DMS53 (cell line): ENCODE results near the gene C19orf47.

Experiments
- DNase-seq: peaks from one replicate; lab custom pipeline; 2025; lab: John Stamatoyannopoulos, UW

The C19orf47 gene

GRCh38 chr19:40348125-40348913 lies at the start of gene C19orf47, which contains the start of gene PLD3:
C19orf47 (minus strand) TSS chr19:40348397; CDS start chr19:40341857, 6,540 bp downstream.
PLD3 (plus strand) TSS chr19:40348695; CDS start chr19:40366484, 17,789 bp downstream.
- peak; percentile 100 for DNase-seq

DNA sequence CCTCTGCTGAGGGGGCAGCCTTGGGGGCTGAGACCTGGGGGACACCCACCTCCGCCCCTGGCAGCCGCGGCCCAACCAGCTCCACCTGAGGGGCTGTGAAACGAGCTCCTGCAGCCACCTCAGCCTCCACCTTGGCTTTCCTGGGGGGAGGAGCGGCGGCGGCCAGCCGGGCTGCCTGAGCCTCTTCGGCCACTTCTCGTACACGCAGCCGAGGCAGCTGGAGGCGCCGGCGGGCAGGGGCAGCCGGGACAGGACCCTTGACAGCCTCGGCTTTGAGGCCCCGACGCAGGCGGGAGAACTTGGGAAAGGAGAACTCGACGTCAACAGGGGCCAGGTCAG lies 49.3 kb upstream of the C19orf47 start:
- no peak for DNase-seq

GRCh38 chr19:40396886-40397567 lies 48.8 kb upstream of the C19orf47 start:
- DNase-seq: no peak

- DNase-seq: no peak
Measured at GRCh38 chr19:40395956-40396355, 47.8 kb upstream of the C19orf47 start.

DNA sequence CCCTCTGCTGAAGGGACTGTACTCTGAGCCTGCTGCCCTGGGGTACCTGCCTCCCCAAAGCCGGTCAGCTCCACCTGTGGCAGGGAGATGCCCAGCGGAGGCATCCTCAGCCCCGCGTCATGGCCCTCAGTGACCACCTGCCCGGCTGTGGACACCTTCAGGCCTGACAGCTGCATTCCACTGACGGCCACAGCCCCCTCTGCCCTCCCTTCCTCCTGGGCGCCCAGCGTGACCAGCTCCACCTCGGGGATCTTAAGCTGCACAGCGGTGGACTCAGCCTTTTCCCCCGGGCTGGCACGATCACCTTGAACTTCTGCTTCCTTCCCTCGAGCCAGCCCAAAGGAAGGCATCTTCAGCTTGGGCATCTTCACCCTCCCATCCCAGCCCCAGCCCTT lies 46.6 kb upstream of the C19orf47 start:
- no peak for DNase-seq

DNA sequence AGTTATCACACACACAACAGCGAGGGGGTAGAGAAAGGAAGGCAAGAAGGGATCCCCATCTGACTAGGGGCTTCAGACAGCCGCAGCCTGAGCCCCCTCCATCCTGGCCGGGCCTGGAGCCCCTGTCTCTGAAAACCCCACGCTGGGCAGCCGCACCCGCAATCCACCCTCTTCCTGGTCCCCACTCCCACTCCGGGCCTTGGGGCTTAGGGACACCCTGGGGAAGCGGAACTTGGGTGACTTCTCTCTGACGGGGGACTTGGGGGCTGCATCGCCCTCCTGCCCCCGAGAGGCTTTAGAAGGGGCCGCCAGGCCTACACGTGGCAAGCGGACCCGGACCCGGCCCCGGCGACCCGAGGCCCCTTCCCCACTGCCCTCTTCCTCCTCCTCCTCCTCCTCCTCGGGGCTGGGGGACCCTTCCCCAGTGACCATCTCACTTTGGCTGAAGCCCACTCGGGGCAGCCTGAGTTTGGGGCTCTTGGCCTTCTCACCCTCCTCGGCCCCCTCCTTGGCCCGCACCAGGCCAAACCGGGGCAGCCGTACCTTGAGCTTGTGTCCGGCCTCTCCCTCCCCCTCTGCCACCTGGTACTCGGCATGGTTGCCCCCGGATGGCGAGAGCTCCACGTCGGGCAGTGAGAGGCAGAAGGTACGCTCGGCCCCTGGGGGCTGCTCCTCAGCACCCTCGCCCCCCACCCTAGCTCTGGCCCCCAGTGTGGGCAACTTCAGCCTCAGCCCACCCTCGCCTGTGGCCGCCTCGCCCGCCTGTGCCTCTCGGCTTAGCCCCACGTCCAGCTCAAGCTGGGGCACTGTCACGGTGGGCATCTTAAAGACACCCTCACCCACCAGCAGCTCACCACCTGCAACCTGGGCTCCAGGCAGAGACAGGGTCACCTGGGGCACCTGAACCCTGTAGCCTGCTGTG lies 46.0 kb upstream of the C19orf47 start:
- DNase-seq: no peak

GRCh38 chr19:40392894-40393517 lies 44.8 kb upstream of the C19orf47 start:
- peak; percentile 91 for DNase-seq

GRCh38 chr19:40392123-40392522 lies 43.9 kb upstream of the C19orf47 start:
- no peak for DNase-seq

DNA sequence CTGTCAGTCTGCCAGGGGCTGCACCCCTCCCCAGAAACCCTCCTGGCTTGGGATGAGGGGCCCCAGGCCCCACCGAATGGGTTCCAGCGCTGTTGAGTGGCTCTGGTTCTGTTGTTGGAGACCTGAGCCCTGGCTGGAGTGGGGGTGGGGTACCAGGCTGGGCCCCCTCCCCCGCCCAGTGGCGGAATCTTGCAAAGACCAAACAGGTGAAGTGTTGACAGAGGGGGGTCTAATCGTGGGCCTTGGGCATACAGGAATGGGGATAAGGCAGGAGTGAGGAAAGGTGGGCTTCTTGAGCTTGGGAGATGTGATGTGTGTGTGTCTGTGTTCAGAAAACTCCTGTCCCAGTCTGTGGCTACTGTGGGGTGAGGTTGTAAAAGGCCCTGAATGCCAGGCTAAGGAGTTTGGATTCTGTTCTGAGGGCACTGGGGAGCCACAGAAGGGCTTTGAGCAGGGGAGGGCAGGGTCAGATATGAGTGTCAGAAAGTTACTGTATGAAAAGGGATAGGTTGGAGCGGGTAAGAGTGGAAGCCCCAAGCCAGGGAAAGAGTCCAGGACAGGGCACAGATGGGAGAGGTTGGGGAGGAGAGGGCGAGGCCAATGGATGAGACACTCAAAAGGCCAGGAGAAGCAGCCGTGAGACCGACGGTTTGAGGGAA lies 42.0 kb upstream of the C19orf47 start, which contains the start of gene HIPK4:
Gene HIPK4, minus strand, starts transcription at position 98 of the 659 bp plus-strand sequence. CDS start 279 bp downstream, outside the sequence.
- no peak for DNase-seq

GRCh38 chr19:40389404-40390083 lies 41.3 kb upstream of the C19orf47 start:
- no peak for DNase-seq

- DNase-seq: no peak
Measured at GRCh38 chr19:40388481-40388880, 40.3 kb upstream of the C19orf47 start.

DNA sequence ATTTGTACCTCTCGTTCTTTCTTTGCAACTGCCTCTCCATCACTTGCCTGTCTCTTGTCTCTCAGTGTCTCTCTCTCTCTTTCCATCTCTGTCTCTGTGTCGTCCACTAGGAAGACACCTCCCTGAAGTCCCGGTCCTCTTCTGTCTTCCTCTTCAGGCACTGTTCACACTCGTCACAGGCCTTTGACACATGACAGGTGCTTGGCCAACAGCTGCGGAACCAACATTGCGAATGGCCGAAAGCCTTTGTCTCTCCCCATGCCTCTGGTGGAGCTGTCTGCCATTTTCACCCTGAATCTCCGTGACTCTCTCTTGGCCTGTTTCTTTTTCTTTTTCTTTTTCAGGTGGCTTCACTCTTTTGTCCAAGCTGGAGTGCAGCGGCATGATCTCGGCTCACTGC lies 39.0 kb upstream of the C19orf47 start:
- DNase-seq: no peak

DNA sequence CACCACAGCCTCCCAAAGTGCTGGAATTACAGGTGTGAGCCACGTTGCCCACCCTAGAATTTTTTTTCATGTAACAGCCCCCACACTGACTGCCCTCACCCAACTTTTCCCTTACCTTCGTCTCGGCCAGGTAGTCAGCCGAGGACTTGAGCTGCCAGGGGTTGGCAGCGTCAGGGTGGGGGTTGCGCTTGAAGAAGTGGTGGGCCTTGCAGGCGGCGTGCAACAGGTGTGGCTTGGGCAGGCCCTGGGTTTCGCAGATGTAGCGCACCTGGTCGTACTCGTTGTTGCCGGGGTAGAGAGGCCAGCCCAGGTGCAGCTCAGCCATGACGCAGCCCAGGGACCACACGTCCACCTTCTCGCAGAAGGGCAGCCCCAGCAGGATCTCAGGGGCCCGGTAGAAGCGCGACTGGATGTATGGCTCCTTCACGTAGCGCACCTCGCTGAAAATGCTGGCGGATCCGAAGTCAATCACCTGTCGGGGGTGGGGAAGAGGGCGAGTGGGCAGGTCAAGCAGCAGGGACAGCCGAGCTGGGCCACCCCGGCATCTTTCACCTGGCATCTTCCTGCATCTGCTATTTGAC lies 35.6 kb upstream of the C19orf47 start:
- peak; percentile 16 for DNase-seq

DNA sequence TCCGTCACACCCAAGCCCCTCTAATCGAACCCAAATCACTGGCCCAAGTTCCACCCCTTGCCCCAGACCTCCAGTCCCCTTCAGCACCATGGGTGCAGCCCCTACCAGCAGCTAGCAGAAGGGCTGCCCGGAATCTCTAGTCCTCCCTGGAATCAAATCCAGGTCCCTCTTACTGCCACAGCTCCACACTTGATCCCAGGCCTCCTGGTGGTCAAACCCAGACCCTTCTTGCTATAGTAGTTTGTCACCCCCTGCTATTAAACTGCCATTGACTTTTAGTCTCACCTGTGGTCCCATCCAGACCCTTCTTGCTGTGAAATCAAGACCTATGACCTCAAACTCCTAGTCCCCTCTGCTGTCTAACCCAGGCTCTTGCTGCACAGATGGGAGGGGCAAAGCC lies 33.1 kb upstream of the C19orf47 start:
- DNase-seq: no peak

DNA sequence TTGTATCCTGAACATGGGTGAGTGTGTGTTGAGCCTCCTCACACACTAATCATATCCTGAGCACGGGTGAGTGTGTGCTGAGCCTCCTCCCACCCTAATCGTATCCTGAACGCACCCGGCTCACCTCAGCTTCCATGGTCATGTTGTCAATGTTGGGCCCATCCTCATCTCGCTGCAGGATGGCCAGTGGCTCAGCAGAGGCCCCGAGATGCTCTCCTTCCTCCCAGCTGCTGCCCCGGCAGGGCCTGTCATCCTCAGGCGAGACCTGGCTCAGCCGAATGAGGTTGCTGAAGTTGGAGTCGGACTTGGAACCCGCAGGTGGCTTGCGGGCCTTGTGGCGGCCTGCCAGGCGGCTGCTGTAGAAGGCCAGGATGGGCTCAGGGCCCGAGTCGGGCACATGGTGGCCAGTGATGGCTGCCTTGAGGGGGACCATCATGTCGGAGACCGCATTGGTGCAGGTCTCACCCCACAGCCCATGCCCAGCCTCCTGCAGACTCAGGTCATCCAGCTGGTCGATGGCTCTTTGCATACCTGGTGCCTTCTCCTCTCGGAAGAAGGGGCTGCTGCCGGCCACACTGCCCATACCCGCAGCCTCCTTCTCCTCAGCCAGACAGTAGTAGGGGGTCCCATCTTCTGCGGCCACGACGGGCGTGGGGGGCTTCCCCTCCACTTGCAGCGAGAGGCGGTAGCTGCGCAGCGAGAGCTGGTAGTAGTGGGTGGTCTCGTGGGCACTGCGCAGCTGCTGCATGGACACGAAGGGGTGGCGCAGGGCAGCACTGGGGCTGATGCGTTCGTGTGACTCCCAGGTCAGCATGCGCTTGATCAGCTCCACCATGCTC lies 32.2 kb upstream of the C19orf47 start:
- DNase-seq: peak; percentile 15

DNA sequence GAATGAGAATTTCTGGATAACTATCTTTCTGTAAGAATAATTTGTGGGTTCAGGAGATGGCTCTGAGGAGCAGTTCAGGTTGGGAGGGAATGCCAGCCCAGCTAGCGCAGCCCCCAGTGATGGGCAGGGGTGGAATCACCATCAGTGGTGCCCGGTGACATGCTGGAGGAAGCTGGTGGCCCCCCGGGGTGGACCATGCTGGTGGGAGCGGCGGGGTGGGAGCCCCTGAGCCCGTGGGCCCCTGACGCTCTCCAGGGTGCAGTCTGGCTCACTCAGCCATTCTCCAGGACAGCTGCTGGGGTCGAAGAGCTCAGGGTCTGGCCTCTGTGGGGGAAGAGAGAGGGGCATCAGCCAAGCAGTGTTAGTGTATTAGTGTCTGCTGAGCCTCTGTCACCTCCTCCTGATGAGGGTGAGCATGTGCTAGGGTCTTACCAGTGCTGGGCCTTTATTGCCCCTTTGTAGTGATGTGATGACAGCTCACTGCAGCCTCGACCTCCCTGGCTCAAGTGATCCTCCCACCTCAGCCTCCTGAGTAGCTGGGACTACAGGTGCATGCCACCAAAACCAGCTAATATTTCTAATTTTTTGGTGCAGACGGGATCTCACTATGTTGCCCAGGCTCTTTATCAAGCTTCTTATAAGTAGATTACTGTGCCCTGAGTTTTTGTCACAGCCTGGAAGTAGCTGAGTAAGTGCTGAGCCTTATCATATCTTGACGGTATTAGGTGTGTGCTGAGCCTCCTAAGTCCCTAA lies 31.4 kb upstream of the C19orf47 start:
- DNase-seq: no peak

DNA sequence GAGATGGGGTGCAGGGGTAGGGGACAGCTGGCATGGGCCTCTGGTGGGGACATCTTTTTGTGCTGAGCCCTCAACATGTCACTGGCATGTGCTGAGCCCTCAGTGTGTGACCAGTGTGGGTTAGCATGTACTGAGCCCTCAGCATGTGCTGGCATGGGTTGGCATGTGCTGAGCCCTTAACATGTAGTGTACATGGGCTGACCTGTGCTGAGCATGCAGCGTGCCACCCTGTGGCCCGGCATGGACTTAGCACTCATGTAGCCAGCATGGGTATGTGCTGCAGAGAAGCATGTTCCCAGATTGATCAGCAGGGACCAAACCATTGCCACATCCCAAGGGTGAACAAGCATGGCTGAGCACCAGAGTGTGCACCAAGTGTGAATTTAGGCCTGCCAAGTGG lies 30.3 kb upstream of the C19orf47 start:
- DNase-seq: no peak

DNA sequence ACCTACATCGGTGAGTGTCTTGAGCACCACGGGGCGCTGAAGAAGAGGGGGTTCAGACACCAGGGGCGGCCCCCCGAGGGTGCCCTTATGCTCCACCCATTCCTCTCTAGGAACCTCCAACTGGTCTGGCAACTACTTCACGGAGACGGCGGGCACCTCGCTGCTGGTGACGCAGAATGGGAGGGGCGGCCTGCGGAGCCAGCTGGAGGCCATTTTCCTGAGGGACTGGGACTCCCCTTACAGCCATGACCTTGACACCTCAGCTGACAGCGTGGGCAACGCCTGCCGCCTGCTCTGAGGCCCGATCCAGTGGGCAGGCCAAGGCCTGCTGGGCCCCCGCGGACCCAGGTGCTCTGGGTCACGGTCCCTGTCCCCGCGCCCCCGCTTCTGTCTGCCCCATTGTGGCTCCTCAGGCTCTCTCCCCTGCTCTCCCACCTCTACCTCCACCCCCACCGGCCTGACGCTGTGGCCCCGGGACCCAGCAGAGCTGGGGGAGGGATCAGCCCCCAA lies 29.7 kb upstream of the C19orf47 start:
- no peak for DNase-seq
